HepG2 (cell line): ENCODE measurements around the gene OR10A6. TPM values are rescaled to one million over a fixed set of nuclear protein-coding genes. Genes with fewer than 3 reads are reported as not detected.

Source experiments
- ATAC-seq: fragments of 200-7000 bp; cut with Tn5 transposase; 3 replicates; pipeline ENCODE4 v1.9.1; 2020; ENCODE audit warnings: mild to moderate bottlenecking, moderate library complexity
- BruUV-seq: library from RNA; stranded (reverse); fragments of 400-500 nt; replicated peaks from 2 replicates; lab custom pipeline; 2021; lab: Mats Ljungman, UMichigan
- CTCF ChIA-PET: fragments of 300-600 bp; formaldehyde crosslinking; extraction: SDS; loops from one replicate; lab custom pipeline; 2021; ENCODE audit warnings: low total read pairs, inconsistent platforms, low intra/inter-chr PET ratio; lab: Yijun Ruan, JAX
- POLR2A ChIA-PET: fragments of 350-600 bp; sonication (Branson Sonifier 250); formaldehyde crosslinking; loops from one replicate; lab custom pipeline; 2020; ENCODE audit warnings: antibody characterized with exemption, inconsistent platforms; lab: Yijun Ruan, JAX
- DNase-seq: peaks from one replicate; pipeline ENCODE4 v3.0.0-alpha.2; 2015; ENCODE audit warnings: low spot score
- FAIRE-seq: peaks from 3 replicates; lab custom pipeline; 2011; peaks lifted over from hg19 to GRCh38; lab: Jason Lieb, UNC
- H2AFZ ChIP-seq: one replicate; pipeline ENCODE4 v1.6.1; 2011; ENCODE audit warnings: low read length, inconsistent platforms
- H3K27ac ChIP-seq: fragments of 300-600 bp; 3 replicates; pipeline ENCODE4 v1.8.0; 2011; ENCODE audit warnings: mixed run types, mild to moderate bottlenecking, mixed read lengths, low read length, inconsistent platforms; ENCODE audit not compliant: insufficient read depth; ENCODE audit errors: extremely low read length
- H3K27me3 ChIP-seq, 2 experiments: fragments of 200-600 bp in 1 of 2; 2 replicates in 1 of 2; 3 replicates in 1 of 2; pipeline versions ENCODE4 v1.6.0 to v1.8.0; 2011; ENCODE audit warnings: low read length in 2 of 2, mild to moderate bottlenecking in 2 of 2, moderate library complexity in 2 of 2, inconsistent platforms in 1 of 2; ENCODE audit not compliant: insufficient read depth in 2 of 2, control insufficient read depth in 1 of 2
- H3K36me3 ChIP-seq, 2 experiments: fragments of 200-600 bp in 1 of 2; replicated peaks in 1 of 2; 2 replicates in 1 of 2; 3 replicates in 1 of 2; pipeline versions ENCODE4 v1.5.1 to v1.8.0; 2011; ENCODE audit warnings: low read length in 2 of 2, inconsistent platforms in 1 of 2; ENCODE audit not compliant: insufficient read depth in 2 of 2, control insufficient read depth in 1 of 2
- H3K4me1 ChIP-seq: 2 replicates; pipeline ENCODE4 v1.5.1; 2012; ENCODE audit warnings: low read length, inconsistent platforms; ENCODE audit not compliant: insufficient read depth
- H3K4me2 ChIP-seq: 2 replicates; pipeline ENCODE4 v1.6.0; 2011; ENCODE audit warnings: low read depth, low read length, inconsistent platforms
- H3K4me3 ChIP-seq, 3 experiments: fragments of 200-600 bp in 1 of 3; sonication (generic), shearing (Covaris generic) in 1 of 3; replicated peaks in 1 of 3; 2 replicates each; pipeline ENCODE4 v1.5.1; 2011 to 2016; ENCODE audit warnings: low read length in 3 of 3, inconsistent platforms in 2 of 3, low read depth in 2 of 3, mild to moderate bottlenecking in 2 of 3, control low read depth in 1 of 3, mixed read lengths in 1 of 3; ENCODE audit not compliant: insufficient read depth in 1 of 3
- H3K79me2 ChIP-seq: one replicate; pipeline ENCODE4 v1.6.1; 2011; ENCODE audit warnings: low read length, inconsistent platforms; ENCODE audit not compliant: insufficient read depth
- H3K9ac ChIP-seq: 2 replicates; pipeline ENCODE4 v1.6.0; 2011; ENCODE audit warnings: mild to moderate bottlenecking, low read depth, low read length, inconsistent platforms; ENCODE audit not compliant: insufficient read depth
- H3K9me3 ChIP-seq: 2 replicates; pipeline ENCODE4 v1.5.1; 2012; ENCODE audit warnings: mild to moderate bottlenecking, low read length
- H4K20me1 ChIP-seq: 2 replicates; pipeline ENCODE4 v1.6.0; 2011; ENCODE audit warnings: inconsistent platforms, mild to moderate bottlenecking, low read length, moderate library complexity; ENCODE audit not compliant: insufficient read depth
- CBX2 ChIP-seq, 2 experiments: fragments of 200-600 bp in 1 of 2; sonication (generic); formaldehyde crosslinking in 1 of 2; IDR thresholded peaks; 2 replicates each; pipeline versions ENCODE4 v1.7.0 to v1.8.1; 2018 to 2022; ENCODE audit warnings: low read depth in 2 of 2, low read length in 1 of 2, mild to moderate bottlenecking in 1 of 2, missing genetic modification reagents in 1 of 2
- CENPT ChIP-seq: sonication (generic); formaldehyde crosslinking; IDR thresholded peaks from 2 replicates; pipeline ENCODE4 v1.8.0; 2022; ENCODE audit warnings: low read depth, mild to moderate bottlenecking, moderate library complexity, missing genetic modification reagents
- CHCHD3 ChIP-seq: sonication (generic); formaldehyde crosslinking; IDR thresholded peaks from 2 replicates; pipeline ENCODE4 v1.8.0; 2022; ENCODE audit warnings: mild to moderate bottlenecking, missing genetic modification reagents, moderate library complexity
- GATAD2A ChIP-seq: IDR thresholded peaks from 2 replicates; pipeline ENCODE4 v1.6.1; 2016
- GTF2F1 ChIP-seq: fragments of 150-350 bp; IDR thresholded peaks from 2 replicates; pipeline ENCODE4 v1.6.1; 2014; ENCODE audit warnings: low read length
- HCFC1 ChIP-seq: fragments of 150-350 bp; IDR thresholded peaks from 2 replicates; pipeline ENCODE4 v1.6.1; 2014; ENCODE audit warnings: low read depth, low read length
- KDM4B ChIP-seq: sonication (generic); formaldehyde crosslinking; IDR thresholded peaks from 2 replicates; pipeline ENCODE4 v1.4.0; 2020; ENCODE audit warnings: missing genetic modification reagents
- MAFG ChIP-seq: sonication (generic); formaldehyde crosslinking; IDR thresholded peaks from 2 replicates; pipeline ENCODE4 v1.5.1; 2020; ENCODE audit warnings: mild to moderate bottlenecking, missing genetic modification reagents
- NR2C2 ChIP-seq: sonication (generic); formaldehyde crosslinking; IDR thresholded peaks from 2 replicates; pipeline ENCODE4 v1.4.0; 2020; ENCODE audit warnings: missing genetic modification reagents, mild to moderate bottlenecking, moderate library complexity, borderline replicate concordance
- ONECUT2 ChIP-seq: sonication (generic); formaldehyde crosslinking; IDR thresholded peaks from 2 replicates; pipeline ENCODE4 v1.4.0; 2020; ENCODE audit warnings: missing genetic modification reagents
- PHF21A ChIP-seq: sonication (generic); formaldehyde crosslinking; IDR thresholded peaks from 2 replicates; pipeline ENCODE4 v1.5.0; 2020; ENCODE audit warnings: mild to moderate bottlenecking, missing genetic modification reagents
- POLR2G ChIP-seq: fragments of 200-400 bp; formaldehyde crosslinking; IDR thresholded peaks from 2 replicates; pipeline ENCODE4 v1.6.1; 2018; ENCODE audit warnings: mild to moderate bottlenecking, low read depth, low read length, moderate library complexity
- PREB ChIP-seq: sonication (generic); formaldehyde crosslinking; IDR thresholded peaks from 2 replicates; pipeline ENCODE4 v1.4.0; 2020; ENCODE audit warnings: missing genetic modification reagents
- SIX4 ChIP-seq: sonication (generic); formaldehyde crosslinking; IDR thresholded peaks from 2 replicates; pipeline ENCODE4 v1.4.0; 2020; ENCODE audit warnings: missing genetic modification reagents
- U2AF1 ChIP-seq: fragments of 200-400 bp; formaldehyde crosslinking; optimal IDR thresholded peaks from 2 replicates; pipeline ENCODE3; 2017; ENCODE audit warnings: mild to moderate bottlenecking, low read depth, low read length
- XRCC5 ChIP-seq: fragments of 200-400 bp; formaldehyde crosslinking; optimal IDR thresholded peaks from 2 replicates; pipeline ENCODE3; 2017; ENCODE audit warnings: mild to moderate bottlenecking, low read length
- ZNF326 ChIP-seq: sonication (generic); formaldehyde crosslinking; IDR thresholded peaks from 2 replicates; pipeline ENCODE4 v1.4.0; 2020; ENCODE audit warnings: missing genetic modification reagents, borderline replicate concordance
- ZNF382 ChIP-seq: sonication (generic); formaldehyde crosslinking; IDR thresholded peaks from 2 replicates; pipeline ENCODE4 v1.5.0; 2020; ENCODE audit warnings: missing genetic modification reagents, mild to moderate bottlenecking, borderline replicate concordance
- ZSCAN21 ChIP-seq: sonication (generic); formaldehyde crosslinking; IDR thresholded peaks from 2 replicates; pipeline ENCODE4 v1.8.0; 2022; ENCODE audit warnings: mild to moderate bottlenecking, missing genetic modification reagents, moderate library complexity, borderline replicate concordance
- WGBS: methylation state at CpG from one replicate; pipeline ENCODE4 v1.1.6; 2017; ENCODE audit warnings: low lambda C conversion rate; 5-methylcytosine and 5-hydroxymethylcytosine counted together
- in situ Hi-C: cut with HindIII; loops from 2 replicates; pipeline ENCODE4 v1.10.0; 2017; ENCODE audit warnings: low pct_unique_long_range_greater_than_20kb; ENCODE audit not compliant: extremely low pct_ligation_motif_present
- intact Hi-C: fragments of 100-400 bp; cut with micrococcal nuclease; formaldehyde crosslinking; loops from one replicate; pipeline ENCODE4 v1.10.0; 2022; ENCODE audit not compliant: unreplicated experiment
- polyA plus RNA-seq, 8 experiments: library from polyadenylated mRNA; depleted of rRNA in 3 of 8; stranded (reverse) in 7 of 8; unstranded in 1 of 8; fragments of >200 nt; fragmentation: Illumina TruSeq in 4 of 8; extraction: Trizol in 4 of 8; gene quantifications; 2 replicates each; pipeline versions ENCODE4 v1.2.1 to v1.2.3, GENCODE V29; 2011 to 2016; ENCODE audit warnings: low read depth in 4 of 8, missing spikeins in 1 of 8, mixed read lengths in 1 of 8; ENCODE audit not compliant: insufficient read depth in 1 of 8
- total RNA-seq, 5 experiments: library from RNA; depleted of rRNA; stranded (reverse); fragments of >200 nt; fragmentation: Illumina TruSeq; extraction: Trizol; gene quantifications; 2 replicates each; pipeline ENCODE4 v1.2.3, GENCODE V29; 2016; ENCODE audit warnings: low read depth in 1 of 5
- TF ChIP-seq, protein P1 (sequence below), 2 experiments: IDR thresholded peaks; 2 replicates each; pipeline ENCODE4 v1.6.1; 2011 to 2012; ENCODE audit warnings: low read length in 2 of 2, borderline replicate concordance in 1 of 2, low read depth in 1 of 2, mild to moderate bottlenecking in 1 of 2, moderate library complexity in 1 of 2

OR10A6 gene
- total and polyA plus RNA-seq, 2 of the 13 experiments (the other 11 are each of a cell fraction or from before 2014, with no cell fraction given): not detected

GRCh38 chr11:7903940-7904339 is 27.1 kb downstream of the OR10A6 start:
- no peaks in the 10 kb centered on the region for H3K4me1 ChIP-seq
- ChIA-PET POLR2A (no interaction called here), CTCF (no interaction called here)
- no peak for ATAC-seq
- intact Hi-C loops (no loop called here), in situ Hi-C loops (no loop called here)
- no peaks in the 10 kb centered on the region for H3K79me2 ChIP-seq
- H3K4me3 ChIP-seq: no peak overlapping the region
- H3K36me3 ChIP-seq: no peaks in the 10 kb centered on the region
- H3K27ac ChIP-seq: no peak overlapping the region
- H4K20me1 ChIP-seq: no peaks in the 10 kb centered on the region
- H2AFZ ChIP-seq: no peak overlapping the region
- TF ChIP-seq ZNF326 (no peak), POLR2G (no peak), SIX4 (CRISPR knock-in tag) (no peak), ZNF382 (CRISPR knock-in tag) (no peak), HCFC1 (no peak), CENPT (CRISPR knock-in tag) (no peak), ZSCAN21 (CRISPR knock-in tag) (no peak), PHF21A (CRISPR knock-in tag) (no peak), MAFG (CRISPR knock-in tag) (no peak), NR2C2 (CRISPR knock-in tag) (no peak), CBX2 (IDR thresholded peaks at IDR 0.05; ENCODE audit: low read depth, low read length) (no peak), CBX2 (CRISPR knock-in tag; IDR thresholded peaks at IDR 0.05; ENCODE audit: low read depth) (no peak), KDM4B (CRISPR knock-in tag) (no peak), ONECUT2 (CRISPR knock-in tag) (no peak), GTF2F1 (no peak), GATAD2A (no peak), PREB (CRISPR knock-in tag) (no peak), XRCC5 (no peak), U2AF1 (no peak), CHCHD3 (CRISPR knock-in tag) (no peak)
- TF ChIP-seq, protein P1, sequence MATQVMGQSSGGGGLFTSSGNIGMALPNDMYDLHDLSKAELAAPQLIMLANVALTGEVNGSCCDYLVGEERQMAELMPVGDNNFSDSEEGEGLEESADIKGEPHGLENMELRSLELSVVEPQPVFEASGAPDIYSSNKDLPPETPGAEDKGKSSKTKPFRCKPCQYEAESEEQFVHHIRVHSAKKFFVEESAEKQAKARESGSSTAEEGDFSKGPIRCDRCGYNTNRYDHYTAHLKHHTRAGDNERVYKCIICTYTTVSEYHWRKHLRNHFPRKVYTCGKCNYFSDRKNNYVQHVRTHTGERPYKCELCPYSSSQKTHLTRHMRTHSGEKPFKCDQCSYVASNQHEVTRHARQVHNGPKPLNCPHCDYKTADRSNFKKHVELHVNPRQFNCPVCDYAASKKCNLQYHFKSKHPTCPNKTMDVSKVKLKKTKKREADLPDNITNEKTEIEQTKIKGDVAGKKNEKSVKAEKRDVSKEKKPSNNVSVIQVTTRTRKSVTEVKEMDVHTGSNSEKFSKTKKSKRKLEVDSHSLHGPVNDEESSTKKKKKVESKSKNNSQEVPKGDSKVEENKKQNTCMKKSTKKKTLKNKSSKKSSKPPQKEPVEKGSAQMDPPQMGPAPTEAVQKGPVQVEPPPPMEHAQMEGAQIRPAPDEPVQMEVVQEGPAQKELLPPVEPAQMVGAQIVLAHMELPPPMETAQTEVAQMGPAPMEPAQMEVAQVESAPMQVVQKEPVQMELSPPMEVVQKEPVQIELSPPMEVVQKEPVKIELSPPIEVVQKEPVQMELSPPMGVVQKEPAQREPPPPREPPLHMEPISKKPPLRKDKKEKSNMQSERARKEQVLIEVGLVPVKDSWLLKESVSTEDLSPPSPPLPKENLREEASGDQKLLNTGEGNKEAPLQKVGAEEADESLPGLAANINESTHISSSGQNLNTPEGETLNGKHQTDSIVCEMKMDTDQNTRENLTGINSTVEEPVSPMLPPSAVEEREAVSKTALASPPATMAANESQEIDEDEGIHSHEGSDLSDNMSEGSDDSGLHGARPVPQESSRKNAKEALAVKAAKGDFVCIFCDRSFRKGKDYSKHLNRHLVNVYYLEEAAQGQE (IDR thresholded peaks at IDR 0.05; ENCODE audit: borderline replicate concordance in 1 of 2, low read depth in 1 of 2, low read length in 2 of 2): no peak
- BruUV-seq: no TSS peak
- WGBS: 0% methylated on average over 2 of the region's 2 CpGs
- DNase-seq: no peak
- no peak overlapping the region for H3K4me2 ChIP-seq
- H3K9ac ChIP-seq: no peak overlapping the region
- no peak for FAIRE-seq
- H3K27me3 ChIP-seq: peaks cover 0 to 3% of the 10 kb centered on the region in 2 experiments; a peak in 2 of 5 replicates
- H3K9me3 ChIP-seq: no peaks in the 10 kb centered on the region
